Progenitor cell of endocrine pancreas (in vitro differentiated cells): ENCODE data around the gene PXDN. TPM values are rescaled to one million over a fixed set of nuclear protein-coding genes. Genes with fewer than 3 reads are reported as not detected.
"Not testable (repeated sequence)": the region's sequence is repeated elsewhere in the genome, so short reads cannot be mapped to it uniquely, and the experiment has no call there.

Experiments used
- DNase-seq: peaks from one replicate; pipeline ENCODE4 v3.0.0; 2021; ENCODE audit warnings: low spot score; ENCODE audit not compliant: unreplicated experiment
- H3K27ac Mint-ChIP-seq: 2 replicates; pipeline ENCODE4 v1.8.0; 2021; ENCODE audit warnings: mild to moderate bottlenecking, moderate library complexity, mixed read lengths
- H3K27me3 Mint-ChIP-seq: 2 replicates; pipeline ENCODE4 v1.8.0; 2021; ENCODE audit warnings: mixed read lengths
- H3K36me3 Mint-ChIP-seq: 2 replicates; pipeline ENCODE4 v1.8.0; 2022; ENCODE audit warnings: mixed read lengths; ENCODE audit not compliant: insufficient read depth
- H3K4me1 Mint-ChIP-seq: 2 replicates; pipeline ENCODE4 v1.8.0; 2021; ENCODE audit warnings: low read depth, mixed read lengths
- H3K4me3 Mint-ChIP-seq: 2 replicates; pipeline ENCODE4 v1.8.0; 2021; ENCODE audit warnings: low read depth, mild to moderate bottlenecking, moderate library complexity, mixed read lengths
- H3K9me3 Mint-ChIP-seq: 2 replicates; pipeline ENCODE4 v1.8.0; 2021; ENCODE audit warnings: low read depth, mixed read lengths
- total RNA-seq: library from RNA; stranded (reverse); gene quantifications from 2 replicates; pipeline ENCODE4 v1.2.1, GENCODE V29; 2021
- TF ChIP-seq, protein P1 (sequence below): fragments of 200-600 bp; sonication (generic); IDR thresholded peaks from one replicate; pipeline ENCODE4 v1.5.0; 2021; ENCODE audit warnings: antibody characterized with exemption, mild to moderate bottlenecking; ENCODE audit not compliant: unreplicated experiment

Gene PXDN
- total RNA-seq, 1 donor from 2014 or later, result 256 TPM

GRCh38 chr2:1721706-1722646 is 22.3 kb downstream of the PXDN start:
- no peak overlapping the region for H3K4me3 Mint-ChIP-seq
- DNase-seq, result no peak
- no peaks in the 10 kb centered on the region for H3K27me3 Mint-ChIP-seq

GRCh38 chr2:1718339-1719220 is 25.7 kb downstream of the PXDN start:
- H3K9me3 Mint-ChIP-seq, result peaks cover 8% of the 10 kb centered on the region
- peaks cover 1% of the 10 kb centered on the region for H3K36me3 Mint-ChIP-seq
- H3K27ac Mint-ChIP-seq, result peak overlapping the region; percentile 38
- no peak overlapping the region for H3K4me3 Mint-ChIP-seq
- TF ChIP-seq, protein P1, sequence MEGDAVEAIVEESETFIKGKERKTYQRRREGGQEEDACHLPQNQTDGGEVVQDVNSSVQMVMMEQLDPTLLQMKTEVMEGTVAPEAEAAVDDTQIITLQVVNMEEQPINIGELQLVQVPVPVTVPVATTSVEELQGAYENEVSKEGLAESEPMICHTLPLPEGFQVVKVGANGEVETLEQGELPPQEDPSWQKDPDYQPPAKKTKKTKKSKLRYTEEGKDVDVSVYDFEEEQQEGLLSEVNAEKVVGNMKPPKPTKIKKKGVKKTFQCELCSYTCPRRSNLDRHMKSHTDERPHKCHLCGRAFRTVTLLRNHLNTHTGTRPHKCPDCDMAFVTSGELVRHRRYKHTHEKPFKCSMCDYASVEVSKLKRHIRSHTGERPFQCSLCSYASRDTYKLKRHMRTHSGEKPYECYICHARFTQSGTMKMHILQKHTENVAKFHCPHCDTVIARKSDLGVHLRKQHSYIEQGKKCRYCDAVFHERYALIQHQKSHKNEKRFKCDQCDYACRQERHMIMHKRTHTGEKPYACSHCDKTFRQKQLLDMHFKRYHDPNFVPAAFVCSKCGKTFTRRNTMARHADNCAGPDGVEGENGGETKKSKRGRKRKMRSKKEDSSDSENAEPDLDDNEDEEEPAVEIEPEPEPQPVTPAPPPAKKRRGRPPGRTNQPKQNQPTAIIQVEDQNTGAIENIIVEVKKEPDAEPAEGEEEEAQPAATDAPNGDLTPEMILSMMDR, result no peak
- no peaks in the 10 kb centered on the region for H3K27me3 Mint-ChIP-seq
- H3K4me1 Mint-ChIP-seq, result peaks cover 34% of the 10 kb centered on the region
- no peak for DNase-seq

More at GRCh38 chr2:1721706-1722646, 22.3 kb downstream of the PXDN start:
- Mint-ChIP-seq H3K27ac (no peak overlapping the region), H3K36me3 (no peaks in the 10 kb centered on the region), H3K9me3 (peaks cover 8% of the 10 kb centered on the region), H3K4me1 (peaks cover 16% of the 10 kb centered on the region)
- TF ChIP-seq, protein P1, result no peak

- no peak for DNase-seq
- peak overlapping the region; percentile 63 for H3K27ac Mint-ChIP-seq
These were observed 27.2 kb downstream of the PXDN start for GRCh38 chr2:1717113-1717512.

DNA sequence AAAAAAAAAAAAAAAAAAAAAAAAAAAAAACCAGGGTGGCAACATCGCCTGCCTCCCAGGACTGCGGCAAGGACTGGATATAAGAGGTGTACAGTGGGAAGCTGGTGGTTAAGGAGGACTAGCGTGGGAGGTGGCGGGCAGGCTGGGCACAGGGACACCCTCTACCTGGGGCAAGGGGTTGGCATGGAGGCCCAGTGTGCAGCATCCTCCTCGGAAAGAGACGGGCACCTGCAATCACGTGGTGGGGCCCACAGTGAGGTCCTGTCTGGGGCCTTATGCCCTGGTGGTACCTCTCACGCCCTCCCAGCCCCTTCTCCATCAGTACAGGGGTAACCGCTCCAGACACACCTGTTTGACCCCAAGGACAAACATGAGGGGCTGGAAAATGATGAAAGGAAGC is 27.9 kb downstream of the PXDN start:
- Mint-ChIP-seq H3K27me3 (no peaks in the 10 kb centered on the region), H3K27ac (no peak overlapping the region), H3K36me3 (peaks cover 1% of the 10 kb centered on the region), H3K4me1 (peaks cover 34% of the 10 kb centered on the region), H3K4me3 (no peak overlapping the region), H3K9me3 (peaks cover 8% of the 10 kb centered on the region)
- TF ChIP-seq, protein P1, result no peak
- DNase-seq, result no peak

More at GRCh38 chr2:1717113-1717512, 27.2 kb downstream of the PXDN start:
- Mint-ChIP-seq H3K36me3 (peaks cover 1% of the 10 kb centered on the region), H3K4me1 (peaks cover 34% of the 10 kb centered on the region), H3K27me3 (no peaks in the 10 kb centered on the region), H3K9me3 (peaks cover 8% of the 10 kb centered on the region), H3K4me3 (no peak overlapping the region)
- TF ChIP-seq, protein P1, result no peak

- H3K9me3 Mint-ChIP-seq, H3K27ac Mint-ChIP-seq, H3K4me3 Mint-ChIP-seq, H3K27me3 Mint-ChIP-seq, DNase-seq, H3K36me3 Mint-ChIP-seq: not testable (repeated sequence)
- H3K4me1 Mint-ChIP-seq, result peaks cover 34% of the 10 kb centered on the region
These were observed 28.4 kb downstream of the PXDN start for GRCh38 chr2:1716014-1716305.
